Fibroblast of the aortic adventitia (primary cell): ENCODE results near the gene TSR3. TPM values are rescaled to one million over a fixed set of nuclear protein-coding genes. Genes with fewer than 3 reads are reported as not detected.

Experiments
- DNase-seq: peaks from one replicate; pipeline ENCODE4 v3.0.0-alpha.2; 2010; ENCODE audit warnings: low read depth
- H3K4me3 ChIP-seq: 2 replicates; pipeline ENCODE4 v1.5.1; 2011; ENCODE audit warnings: low read depth, mild to moderate bottlenecking, control low read depth, low read length, moderate library complexity
- CTCF ChIP-seq: IDR thresholded peaks from 2 replicates; pipeline ENCODE4 v1.5.1; 2011; ENCODE audit warnings: mild to moderate bottlenecking, low read length, control low read depth, inconsistent platforms; ENCODE audit not compliant: insufficient read depth
- total RNA-seq: library from RNA; depleted of rRNA; stranded (reverse); fragments of >200 nt; gene quantifications from 2 replicates; pipeline ENCODE4 v1.2.3, GENCODE V29; 2012; ENCODE audit warnings: low replicate concordance

The TSR3 gene
- total RNA-seq, 1 donor = 49.3 TPM

- DNase-seq = peak; percentile 13
- H3K4me3 ChIP-seq = peak overlapping the region; percentile 74
- TF ChIP-seq CTCF = no peak
Measured at GRCh38 chr16:1308036-1308976, 43.4 kb downstream of the TSR3 start.

GRCh38 chr16:1306334-1306733 lies 45.3 kb downstream of the TSR3 start:
- TF ChIP-seq CTCF = no peak
- no peak overlapping the region for H3K4me3 ChIP-seq
- DNase-seq = no peak

GRCh38 chr16:1305823-1306222 lies 45.9 kb downstream of the TSR3 start:
- DNase-seq = no peak
- no peak overlapping the region for H3K4me3 ChIP-seq
- TF ChIP-seq CTCF = no peak

- TF ChIP-seq CTCF = no peak
- no peak for DNase-seq
- H3K4me3 ChIP-seq = no peak overlapping the region
Measured at GRCh38 chr16:1301562-1301961, 50.1 kb downstream of the TSR3 start.

GRCh38 chr16:1300664-1301476 lies 50.8 kb downstream of the TSR3 start:
- no peak overlapping the region for H3K4me3 ChIP-seq
- TF ChIP-seq CTCF = peak; percentile 87
- peak; percentile 32 for DNase-seq

- no peak for TF ChIP-seq CTCF
- DNase-seq = no peak
- no peak overlapping the region for H3K4me3 ChIP-seq
Measured at GRCh38 chr16:1299868-1300203, 51.8 kb downstream of the TSR3 start.

Other genes starting within 250 kb of the TSR3 start
- 2.7 TPM in 1 of 2 replicates, not detected in the other for gene CACNA1H, start 198.8 kb downstream of the TSR3 start, total RNA-seq
- gene TPSG1, start 126.6 kb downstream of the TSR3 start, total RNA-seq = not detected in 2 replicates
- not detected in 2 replicates for gene TPSB2, start 121.7 kb downstream of the TSR3 start, total RNA-seq
- gene TPSAB1, start 111.2 kb downstream of the TSR3 start, total RNA-seq = not detected in 2 replicates
- not detected in 2 replicates for gene TPSD1, start 95.8 kb downstream of the TSR3 start, total RNA-seq
- gene UBE2I, start 42.2 kb downstream of the TSR3 start, total RNA-seq = 39.8 and 70.3 TPM in 2 replicates
- 0.09 TPM in 1 of 2 replicates, not detected in the other for gene BAIAP3, start 18.2 kb downstream of the TSR3 start, total RNA-seq
- 36.3 and 80.4 TPM in 2 replicates for gene GNPTG, start 53 bp upstream of the TSR3 start, total RNA-seq
- 11.5 and 15.6 TPM in 2 replicates for gene UNKL, start 62.8 kb upstream of the TSR3 start, total RNA-seq
- 10.3 and 20.1 TPM in 2 replicates for gene UQCC4, start 68.9 kb upstream of the TSR3 start, total RNA-seq
- gene PERCC1, start 79.2 kb upstream of the TSR3 start, total RNA-seq = not detected in 2 replicates
- 0.36 and 0.41 TPM in 2 replicates for gene CCDC154, start 92.7 kb upstream of the TSR3 start, total RNA-seq
- gene CLCN7, start 123.2 kb upstream of the TSR3 start, total RNA-seq = 64.8 and 432 TPM in 2 replicates
- not detected in 2 replicates for gene PTX4, start 137.1 kb upstream of the TSR3 start, total RNA-seq
- 23.5 and 29.1 TPM in 2 replicates for gene TELO2, start 141.5 kb upstream of the TSR3 start, total RNA-seq
- 5.0 and 22.1 TPM in 2 replicates for gene TMEM204, start 181.8 kb upstream of the TSR3 start, total RNA-seq